Keratinocyte (primary cell): ENCODE results near the gene DENND4A.

Experiments
- CTCF ChIP-seq, 3 experiments: IDR thresholded peaks in 1 of 3; conservative IDR thresholded peaks in 1 of 3; optimal IDR thresholded peaks in 1 of 3; 2 replicates in 2 of 3; 3 replicates in 1 of 3; pipeline versions ENCODE3 to v1.5.1; 2011; ENCODE audit warnings: low read length in 3 of 3, mild to moderate bottlenecking in 3 of 3, moderate library complexity in 2 of 3, control low read depth in 1 of 3, inconsistent platforms in 1 of 3; ENCODE audit not compliant: insufficient read depth in 2 of 3; ENCODE audit errors: extremely low read depth in 1 of 3
- EZH2 ChIP-seq: IDR thresholded peaks from one replicate; pipeline ENCODE4 v1.6.1; 2012; ENCODE audit warnings: inconsistent platforms, mild to moderate bottlenecking, low read length, moderate library complexity

GRCh38 chr15:65655026-65655425 lies 137.1 kb downstream of the DENND4A start:
- TF ChIP-seq CTCF (optimal IDR thresholded peaks at IDR 0.05 in 1 of 3, IDR thresholded peaks at IDR 0.05 in 1 of 3, conservative IDR thresholded peaks at IDR 0.05 in 1 of 3; ENCODE audit: extremely low read depth in 1 of 3, insufficient read depth in 2 of 3, low read length in 3 of 3) (no peak), EZH2 (no peak)
